HFF-Myc (cell line): ENCODE measurements around the gene ITPKC.
"Not testable (repeated sequence)": the region's sequence is repeated elsewhere in the genome, so short reads cannot be mapped to it uniquely, and the experiment has no call there.

Experiments
- DNase-seq: peaks from one replicate; pipeline ENCODE4 v3.0.0-alpha.2; 2011; ENCODE audit warnings: low read depth; ENCODE audit errors: extremely low read depth
- H3K4me3 ChIP-seq: replicated peaks from 2 replicates; pipeline ENCODE4 v1.5.1; 2011; ENCODE audit warnings: low read depth, mild to moderate bottlenecking, control low read depth, low read length
- CTCF ChIP-seq: IDR thresholded peaks from 2 replicates; pipeline ENCODE4 v1.5.1; 2012; ENCODE audit warnings: mild to moderate bottlenecking, low read depth, low read length, control low read depth; ENCODE audit errors: missing control alignments

ITPKC gene

GRCh38 chr19:40783711-40784110 is 66.8 kb downstream of the ITPKC start:
- no peak for TF ChIP-seq CTCF
- DNase-seq = no peak
- no peak overlapping the region for H3K4me3 ChIP-seq

- not testable (repeated sequence) for DNase-seq, H3K4me3 ChIP-seq
Measured at GRCh38 chr19:40784146-40784545, 67.2 kb downstream of the ITPKC start.

GRCh38 chr19:40785526-40785925 is 68.6 kb downstream of the ITPKC start:
- no peak for DNase-seq
- TF ChIP-seq CTCF = no peak
- no peak overlapping the region for H3K4me3 ChIP-seq

GRCh38 chr19:40786060-40787037 is 69.4 kb downstream of the ITPKC start:
- no peak overlapping the region for H3K4me3 ChIP-seq
- TF ChIP-seq CTCF = no peak
- no peak for DNase-seq
